Measurements from ENCODE around the gene GATAD2B.

Gene GATAD2B

DNA sequence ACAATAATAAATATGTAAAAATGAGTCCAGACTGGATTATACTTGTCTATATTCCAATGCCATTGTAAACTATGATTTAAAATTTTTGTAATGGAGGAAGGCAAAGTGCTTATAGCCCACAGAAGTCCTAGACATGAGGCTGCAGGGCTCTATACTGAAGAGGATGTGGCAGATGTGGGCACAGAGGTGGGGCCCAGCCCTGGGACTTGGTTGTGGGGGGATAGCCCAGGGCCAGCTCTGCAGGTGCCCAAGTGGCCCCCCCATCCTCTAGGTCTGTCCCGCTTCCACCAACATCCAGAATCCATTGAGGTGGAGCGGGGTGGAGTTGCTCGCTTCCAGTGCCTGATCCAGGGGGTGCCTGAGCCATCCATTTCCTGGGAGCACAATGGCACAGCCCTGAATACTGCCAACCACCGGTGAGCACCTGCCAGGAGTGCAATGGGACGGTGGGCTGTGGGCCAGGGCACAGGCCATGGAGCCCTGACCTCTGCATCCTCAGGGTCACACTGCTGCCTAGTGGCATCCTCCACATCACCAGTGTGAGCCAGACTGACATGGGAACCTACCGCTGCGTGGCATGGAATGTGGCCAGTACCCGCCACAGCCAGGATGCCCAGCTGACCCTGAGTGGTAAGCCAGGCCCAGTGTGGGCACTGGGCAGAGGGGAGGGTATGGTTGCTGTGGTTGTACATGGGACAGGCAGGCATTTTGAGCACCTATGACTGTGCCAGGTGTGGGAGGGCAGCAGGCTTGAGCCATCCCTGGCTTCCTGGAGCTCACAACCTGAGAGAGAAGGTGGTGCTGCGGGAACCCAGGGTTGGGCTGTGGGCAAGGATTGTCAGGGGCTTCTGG is 126.6 kb downstream of the GATAD2B start:
- no peak for TF ChIP-seq SIN3A (IDR thresholded peaks at IDR 0.05; ENCODE audit: borderline replicate concordance, insufficient read depth, low read length)
- TF ChIP-seq POLR2AphosphoS5 (IDR thresholded peaks at IDR 0.05; ENCODE audit: low read depth, low read length) = no peak
- TF ChIP-seq FOXP2 (optimal IDR thresholded peaks at IDR 0.05; ENCODE audit: borderline replicate concordance, extremely low read depth, extremely low read length, insufficient read depth) = no peak
- TF ChIP-seq TAF1 (IDR thresholded peaks at IDR 0.05; ENCODE audit: borderline replicate concordance, insufficient read depth, low read length) = no peak
- TF ChIP-seq, protein P1, sequence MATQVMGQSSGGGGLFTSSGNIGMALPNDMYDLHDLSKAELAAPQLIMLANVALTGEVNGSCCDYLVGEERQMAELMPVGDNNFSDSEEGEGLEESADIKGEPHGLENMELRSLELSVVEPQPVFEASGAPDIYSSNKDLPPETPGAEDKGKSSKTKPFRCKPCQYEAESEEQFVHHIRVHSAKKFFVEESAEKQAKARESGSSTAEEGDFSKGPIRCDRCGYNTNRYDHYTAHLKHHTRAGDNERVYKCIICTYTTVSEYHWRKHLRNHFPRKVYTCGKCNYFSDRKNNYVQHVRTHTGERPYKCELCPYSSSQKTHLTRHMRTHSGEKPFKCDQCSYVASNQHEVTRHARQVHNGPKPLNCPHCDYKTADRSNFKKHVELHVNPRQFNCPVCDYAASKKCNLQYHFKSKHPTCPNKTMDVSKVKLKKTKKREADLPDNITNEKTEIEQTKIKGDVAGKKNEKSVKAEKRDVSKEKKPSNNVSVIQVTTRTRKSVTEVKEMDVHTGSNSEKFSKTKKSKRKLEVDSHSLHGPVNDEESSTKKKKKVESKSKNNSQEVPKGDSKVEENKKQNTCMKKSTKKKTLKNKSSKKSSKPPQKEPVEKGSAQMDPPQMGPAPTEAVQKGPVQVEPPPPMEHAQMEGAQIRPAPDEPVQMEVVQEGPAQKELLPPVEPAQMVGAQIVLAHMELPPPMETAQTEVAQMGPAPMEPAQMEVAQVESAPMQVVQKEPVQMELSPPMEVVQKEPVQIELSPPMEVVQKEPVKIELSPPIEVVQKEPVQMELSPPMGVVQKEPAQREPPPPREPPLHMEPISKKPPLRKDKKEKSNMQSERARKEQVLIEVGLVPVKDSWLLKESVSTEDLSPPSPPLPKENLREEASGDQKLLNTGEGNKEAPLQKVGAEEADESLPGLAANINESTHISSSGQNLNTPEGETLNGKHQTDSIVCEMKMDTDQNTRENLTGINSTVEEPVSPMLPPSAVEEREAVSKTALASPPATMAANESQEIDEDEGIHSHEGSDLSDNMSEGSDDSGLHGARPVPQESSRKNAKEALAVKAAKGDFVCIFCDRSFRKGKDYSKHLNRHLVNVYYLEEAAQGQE (IDR thresholded peaks at IDR 0.05; ENCODE audit: insufficient read depth in 1 of 2, low read depth in 2 of 2, low read length in 2 of 2) = no peak

DNA sequence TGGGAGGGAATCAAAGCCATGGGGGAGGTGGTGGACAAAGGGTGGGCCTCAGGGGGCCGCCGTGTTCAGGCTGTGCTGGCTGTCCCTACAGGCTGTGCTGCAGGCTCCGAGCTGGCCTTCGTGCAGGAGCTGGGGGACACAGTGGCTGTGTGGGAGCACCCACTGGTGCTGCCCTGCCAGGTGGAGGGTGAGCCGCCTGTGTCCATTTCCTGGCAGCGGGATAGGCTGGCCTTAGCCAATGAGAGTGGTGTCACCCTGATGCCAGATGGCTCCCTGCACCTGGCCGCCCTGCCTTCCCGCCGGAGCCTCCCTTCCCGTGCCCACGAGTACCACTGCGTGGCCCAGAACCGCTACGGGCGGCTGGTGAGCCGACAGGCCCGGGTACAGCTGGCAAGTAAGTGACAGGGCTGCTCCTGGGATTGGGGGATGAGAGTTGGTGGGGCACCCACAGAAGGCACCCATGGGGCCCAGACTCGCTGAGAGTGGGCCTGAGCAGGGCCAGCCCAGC is 127.4 kb downstream of the GATAD2B start:
- TF ChIP-seq SIN3A (IDR thresholded peaks at IDR 0.05; ENCODE audit: borderline replicate concordance, insufficient read depth, low read length) (no peak), POLR2AphosphoS5 (IDR thresholded peaks at IDR 0.05; ENCODE audit: low read depth, low read length) (no peak)

DNA sequence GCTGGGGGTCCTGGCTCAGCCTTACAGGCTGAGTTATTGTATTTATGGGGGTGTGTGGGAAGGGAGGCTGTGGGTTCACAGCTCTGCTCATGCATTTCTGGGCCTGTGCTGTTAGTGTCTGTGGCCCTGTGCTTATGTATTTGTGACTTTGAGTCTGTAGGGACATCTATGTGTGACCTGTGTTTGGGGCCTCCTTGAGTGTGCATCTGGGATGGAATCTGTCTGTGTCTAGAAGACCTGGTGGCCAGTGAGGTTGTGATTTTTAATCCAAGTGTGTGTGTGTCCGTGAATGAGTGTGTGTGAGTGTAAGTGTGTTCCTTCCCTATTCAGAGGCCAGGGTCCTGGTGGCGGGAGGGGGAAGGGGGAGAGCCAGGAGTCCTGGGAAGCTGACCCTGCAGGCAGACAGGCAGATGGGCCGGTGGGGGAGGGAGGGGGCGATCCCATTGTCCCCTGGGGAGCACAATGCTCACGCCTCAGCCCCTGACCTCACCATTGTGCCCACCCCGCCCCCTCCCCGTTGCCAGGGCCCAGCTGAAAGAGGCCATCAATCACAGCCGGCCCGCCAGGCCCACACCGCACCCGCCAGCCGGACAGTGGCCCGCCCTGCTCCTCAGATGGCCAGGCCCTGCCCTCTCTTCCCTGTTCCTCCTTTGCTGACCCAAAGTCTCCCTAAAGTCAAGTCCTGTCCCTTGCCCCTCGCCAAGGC is 128.0 kb downstream of the GATAD2B start:
- TF ChIP-seq TAF1 (IDR thresholded peaks at IDR 0.05; ENCODE audit: borderline replicate concordance, insufficient read depth, low read length) = no peak
- TF ChIP-seq, protein P1 (IDR thresholded peaks at IDR 0.05; ENCODE audit: insufficient read depth in 1 of 2, low read depth in 2 of 2, low read length in 2 of 2) = no peak
- no peak for TF ChIP-seq SIN3A (IDR thresholded peaks at IDR 0.05; ENCODE audit: borderline replicate concordance, insufficient read depth, low read length)
- no peak for TF ChIP-seq FOXP2 (optimal IDR thresholded peaks at IDR 0.05; ENCODE audit: borderline replicate concordance, extremely low read depth, extremely low read length, insufficient read depth)
- no peak for TF ChIP-seq POLR2AphosphoS5 (IDR thresholded peaks at IDR 0.05; ENCODE audit: low read depth, low read length)

DNA sequence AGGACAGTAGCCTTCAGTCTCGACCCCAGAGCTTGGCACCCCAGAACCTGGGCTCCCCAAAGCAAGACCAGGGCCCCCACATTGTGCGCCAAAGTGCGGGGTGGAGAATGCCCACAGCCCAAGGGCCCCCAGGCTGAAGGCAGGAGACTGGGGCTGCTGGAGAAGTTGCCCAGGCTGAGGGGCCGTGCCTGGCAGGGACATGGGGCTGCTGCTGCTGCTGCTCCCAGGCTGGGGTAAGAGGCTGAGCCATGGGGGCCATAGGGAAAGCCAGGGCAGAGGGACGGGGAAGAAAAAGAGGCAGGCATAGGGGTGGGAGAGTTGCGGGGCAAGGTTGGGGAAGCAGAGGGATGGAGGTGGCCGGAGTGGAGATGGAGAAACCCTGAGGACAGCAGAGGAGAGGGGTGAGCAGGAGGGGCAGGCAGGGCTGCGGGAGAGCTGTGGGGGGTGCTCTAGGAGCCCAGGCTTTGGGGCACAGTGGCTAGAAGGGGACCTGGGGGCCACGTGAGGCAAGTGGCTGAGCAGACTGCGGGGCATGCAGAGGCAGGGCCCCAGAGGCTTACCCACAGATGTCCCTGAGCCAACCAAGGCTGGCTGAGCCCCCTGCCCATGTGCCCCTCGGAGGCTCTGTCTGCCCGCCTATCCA is 128.7 kb downstream of the GATAD2B start:
- TF ChIP-seq TAF1 (IDR thresholded peaks at IDR 0.05; ENCODE audit: borderline replicate concordance, insufficient read depth, low read length) (no peak), SIN3A (IDR thresholded peaks at IDR 0.05; ENCODE audit: borderline replicate concordance, insufficient read depth, low read length) (no peak), FOXP2 (optimal IDR thresholded peaks at IDR 0.05; ENCODE audit: borderline replicate concordance, extremely low read depth, extremely low read length, insufficient read depth) (no peak)
- TF ChIP-seq, protein P1 (IDR thresholded peaks at IDR 0.05; ENCODE audit: insufficient read depth in 1 of 2, low read depth in 2 of 2, low read length in 2 of 2) = no peak

DNA sequence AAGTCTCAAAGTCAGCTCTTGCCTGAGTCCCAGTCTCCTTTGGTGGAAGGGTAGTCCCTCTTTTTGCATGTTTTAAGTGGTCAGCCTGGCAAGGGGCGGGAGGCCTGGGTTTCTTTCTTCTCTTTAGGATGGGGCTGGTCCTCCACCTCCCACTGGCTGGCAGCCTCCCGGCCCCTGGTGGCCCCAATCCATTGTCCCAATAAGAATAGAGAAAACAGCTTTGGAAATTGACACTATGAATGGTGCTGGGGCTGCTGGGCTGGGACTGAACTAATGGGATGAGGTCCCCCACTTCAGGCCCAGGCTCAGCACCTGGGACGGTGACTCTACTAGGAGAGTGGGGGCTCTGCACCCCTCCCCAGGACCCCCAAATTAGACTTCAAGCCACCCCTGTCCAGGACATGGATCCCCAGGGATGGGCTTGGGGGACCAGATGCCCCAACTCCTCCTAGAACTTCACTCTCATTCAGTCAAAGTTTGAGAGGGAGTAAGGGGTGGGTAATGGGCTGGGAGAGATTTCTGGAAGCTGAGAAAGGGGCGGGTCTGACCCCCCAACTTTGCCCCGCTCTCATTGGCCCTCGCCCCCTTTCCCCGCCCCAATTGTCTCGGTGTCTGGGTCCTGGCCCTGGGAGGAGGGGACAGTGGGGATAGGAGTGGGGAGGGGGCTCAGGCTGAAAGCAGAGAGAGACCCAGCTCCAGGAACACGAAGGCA is 129.4 kb downstream of the GATAD2B start:
- TF ChIP-seq TAF1 (IDR thresholded peaks at IDR 0.05; ENCODE audit: borderline replicate concordance, insufficient read depth, low read length) (no peak), POLR2AphosphoS5 (IDR thresholded peaks at IDR 0.05; ENCODE audit: low read depth, low read length) (no peak), FOXP2 (optimal IDR thresholded peaks at IDR 0.05; ENCODE audit: borderline replicate concordance, extremely low read depth, extremely low read length, insufficient read depth) (no peak)
- TF ChIP-seq, protein P1 (IDR thresholded peaks at IDR 0.05; ENCODE audit: insufficient read depth in 1 of 2, low read depth in 2 of 2, low read length in 2 of 2) = no peak

Data from PFSK-1 (cell line).